ENCODE results near the gene SMAP2. TPM values are rescaled to one million over a fixed set of nuclear protein-coding genes. Genes with fewer than 3 reads are reported as not detected.

Gene SMAP2
- polyA plus RNA-seq, 3 donors = 20.3 to 25.2 (median 25.2) TPM

- peak in 7 of 11 donors; percentile 29 to 53 (median 38) for DNase-seq (ENCODE audit: extremely low read depth in 1 of 11, low read depth in 9 of 11, low spot score in 4 of 11)
Observed at GRCh38 chr1:40404670-40405462, 31.3 kb downstream of the SMAP2 start.

- DNase-seq (ENCODE audit: extremely low read depth in 1 of 11, low read depth in 9 of 11, low spot score in 4 of 11) = no peak
Observed at GRCh38 chr1:40405812-40406211, 32.3 kb downstream of the SMAP2 start.

- no peak for DNase-seq (ENCODE audit: extremely low read depth in 1 of 11, low read depth in 9 of 11, low spot score in 4 of 11)
Observed at GRCh38 chr1:40407453-40407852, 33.9 kb downstream of the SMAP2 start.

DNA sequence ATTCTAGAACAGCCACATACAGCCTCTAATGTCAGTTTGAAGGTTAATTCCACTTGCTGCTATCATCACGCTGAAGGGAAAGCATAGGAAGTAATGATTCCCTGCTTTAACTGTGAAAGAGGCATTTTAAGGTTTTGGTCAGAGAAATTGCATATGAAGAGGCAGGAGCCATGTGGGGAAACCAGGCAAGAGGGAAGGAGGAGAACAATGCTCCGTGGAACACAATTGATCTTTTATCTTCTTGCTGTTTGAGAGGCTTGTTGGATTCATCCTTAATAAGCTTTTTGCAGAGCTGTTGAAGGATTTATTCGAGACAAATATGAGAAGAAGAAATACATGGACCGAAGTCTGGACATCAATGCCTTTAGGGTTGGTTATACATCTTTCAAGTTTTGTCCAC, 35.9 kb downstream of the SMAP2 start:
- no peak for DNase-seq (ENCODE audit: extremely low read depth in 1 of 11, low read depth in 9 of 11, low spot score in 4 of 11)

DNA sequence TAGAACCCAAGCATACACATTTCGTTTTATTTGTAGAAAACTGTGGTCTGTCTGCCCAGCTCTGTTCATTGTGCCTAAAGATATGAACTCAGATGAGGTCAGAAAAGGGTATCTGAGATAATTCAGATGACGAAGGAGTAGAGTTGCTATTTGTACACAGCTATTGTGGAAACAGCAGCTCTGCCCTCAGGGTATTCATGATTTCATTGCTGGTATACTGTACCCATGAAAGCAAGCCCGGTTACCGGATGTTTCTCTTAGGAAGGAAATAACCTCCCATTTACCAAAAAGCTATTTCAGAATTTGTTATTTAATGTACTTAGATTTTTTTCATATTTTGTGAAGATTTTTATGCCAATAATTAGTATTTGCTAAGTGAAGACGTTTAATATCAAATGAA, 37.8 kb downstream of the SMAP2 start:
- peak in 1 of 11 donors; percentile 13 for DNase-seq (ENCODE audit: extremely low read depth in 1 of 11, low read depth in 9 of 11, low spot score in 4 of 11)

- no peak for DNase-seq (ENCODE audit: extremely low read depth in 1 of 11, low read depth in 9 of 11, low spot score in 4 of 11)
Observed at GRCh38 chr1:40411843-40412242, 38.3 kb downstream of the SMAP2 start.

DNA sequence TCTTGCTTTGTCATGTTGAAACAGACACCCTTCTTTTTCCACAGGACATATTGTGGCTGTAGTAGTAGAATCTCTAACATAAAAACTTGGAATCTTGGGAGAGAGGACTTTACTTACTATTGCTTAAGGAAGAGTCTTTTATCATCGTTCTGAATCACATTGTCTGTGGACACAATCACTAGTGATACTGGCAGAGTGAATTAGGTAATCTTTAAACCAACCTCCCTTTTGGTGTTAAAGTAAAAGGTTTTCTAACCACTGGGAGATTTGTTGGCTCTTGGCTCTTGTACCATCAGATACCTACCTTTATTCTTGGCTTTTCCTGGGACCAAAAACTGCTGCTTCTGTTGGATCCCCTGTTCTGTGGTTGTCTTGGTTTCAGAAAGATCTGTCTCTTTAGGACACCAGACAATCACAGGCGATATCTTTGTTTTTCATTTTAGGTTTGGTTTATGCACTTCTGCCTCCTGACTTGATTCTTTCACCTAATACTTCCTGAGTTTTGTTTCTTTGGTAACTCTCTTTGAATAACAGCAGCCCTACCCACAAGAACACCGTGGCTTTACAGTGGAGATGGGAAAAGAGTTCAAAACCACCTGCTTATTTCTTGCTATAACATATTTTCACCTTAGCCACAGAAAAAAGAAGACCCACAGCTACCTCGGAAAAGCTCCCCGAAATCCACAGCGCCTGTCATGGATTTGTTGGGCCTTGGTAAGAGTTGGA, 40.2 kb downstream of the SMAP2 start:
- no peak for DNase-seq (ENCODE audit: extremely low read depth in 1 of 11, low read depth in 9 of 11, low spot score in 4 of 11)

DNA sequence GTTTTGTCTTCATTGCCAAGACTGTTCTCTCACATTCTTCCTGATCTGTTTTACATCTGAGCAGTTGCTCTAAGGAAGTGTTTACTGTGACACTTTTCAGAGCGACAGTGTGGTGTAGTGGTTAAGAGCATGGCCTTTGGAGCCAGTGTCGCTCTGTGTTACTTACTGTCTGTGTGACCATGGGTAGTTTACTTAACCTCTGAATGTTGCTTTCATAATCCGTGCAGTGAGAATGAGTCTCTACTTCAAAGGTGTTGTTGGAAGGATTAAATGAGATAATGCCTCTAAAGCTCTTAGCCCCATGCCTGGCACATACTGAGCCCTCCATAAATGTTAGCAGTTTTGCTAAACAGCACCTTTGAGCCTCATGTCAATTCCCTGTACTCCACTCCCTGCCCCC, 40.8 kb downstream of the SMAP2 start:
- DNase-seq (ENCODE audit: extremely low read depth in 1 of 11, low read depth in 9 of 11, low spot score in 4 of 11) = no peak

GRCh38 chr1:40416709-40417108, 43.2 kb downstream of the SMAP2 start:
- no peak for DNase-seq (ENCODE audit: extremely low read depth in 1 of 11, low read depth in 9 of 11, low spot score in 4 of 11)

DNA sequence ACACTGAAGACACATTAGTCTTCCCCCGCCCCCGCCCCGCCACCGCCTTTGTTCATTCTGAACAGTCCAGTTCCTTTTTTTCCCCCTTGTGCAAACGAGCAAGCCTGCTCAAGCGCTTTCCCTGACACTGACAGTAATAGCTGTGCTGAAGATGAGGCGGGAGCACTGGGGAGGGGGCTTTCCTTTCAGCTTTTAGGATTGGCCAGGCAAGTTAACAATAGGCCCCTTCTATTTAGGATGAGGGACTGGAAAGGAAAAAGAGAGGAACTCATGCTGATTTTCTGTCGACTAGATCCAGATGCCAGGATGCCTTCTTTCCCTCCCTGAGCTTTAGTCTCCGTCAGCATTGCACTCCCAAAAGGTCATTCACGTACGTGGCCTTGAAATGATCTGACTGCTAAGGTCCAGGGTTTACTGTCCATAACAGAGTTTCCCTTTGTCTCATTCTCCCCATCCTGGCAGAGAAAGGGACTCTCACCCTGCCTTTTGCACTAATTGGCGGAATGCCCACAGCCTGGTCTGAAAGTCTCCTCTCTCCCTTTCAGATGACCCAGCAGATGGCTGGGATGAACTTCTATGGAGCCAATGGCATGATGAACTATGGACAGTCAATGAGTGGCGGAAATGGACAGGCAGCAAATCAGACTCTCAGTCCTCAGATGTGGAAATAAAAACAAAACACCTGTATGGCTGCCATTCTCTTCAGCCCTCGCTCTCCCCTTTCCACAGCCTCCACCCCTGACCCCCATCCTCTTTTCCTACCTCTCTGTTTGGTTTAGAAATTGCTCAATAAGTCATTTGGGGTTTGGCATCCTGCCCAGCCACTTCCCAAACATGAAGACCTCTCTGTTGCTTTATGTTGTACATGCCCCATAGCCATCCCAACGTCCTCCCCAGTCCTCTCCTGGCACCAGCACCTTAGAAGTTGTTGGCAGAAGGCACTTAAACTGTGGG, 48.2 kb downstream of the SMAP2 start:
- DNase-seq (ENCODE audit: extremely low read depth in 1 of 11, low read depth in 9 of 11, low spot score in 4 of 11) = no peak

GRCh38 chr1:40422630-40423263, 49.2 kb downstream of the SMAP2 start:
- no peak for DNase-seq (ENCODE audit: extremely low read depth in 1 of 11, low read depth in 9 of 11, low spot score in 4 of 11)

- DNase-seq (ENCODE audit: extremely low read depth in 1 of 11, low read depth in 9 of 11, low spot score in 4 of 11) = no peak
Observed at GRCh38 chr1:40423264-40423642, 49.7 kb downstream of the SMAP2 start.

DNA sequence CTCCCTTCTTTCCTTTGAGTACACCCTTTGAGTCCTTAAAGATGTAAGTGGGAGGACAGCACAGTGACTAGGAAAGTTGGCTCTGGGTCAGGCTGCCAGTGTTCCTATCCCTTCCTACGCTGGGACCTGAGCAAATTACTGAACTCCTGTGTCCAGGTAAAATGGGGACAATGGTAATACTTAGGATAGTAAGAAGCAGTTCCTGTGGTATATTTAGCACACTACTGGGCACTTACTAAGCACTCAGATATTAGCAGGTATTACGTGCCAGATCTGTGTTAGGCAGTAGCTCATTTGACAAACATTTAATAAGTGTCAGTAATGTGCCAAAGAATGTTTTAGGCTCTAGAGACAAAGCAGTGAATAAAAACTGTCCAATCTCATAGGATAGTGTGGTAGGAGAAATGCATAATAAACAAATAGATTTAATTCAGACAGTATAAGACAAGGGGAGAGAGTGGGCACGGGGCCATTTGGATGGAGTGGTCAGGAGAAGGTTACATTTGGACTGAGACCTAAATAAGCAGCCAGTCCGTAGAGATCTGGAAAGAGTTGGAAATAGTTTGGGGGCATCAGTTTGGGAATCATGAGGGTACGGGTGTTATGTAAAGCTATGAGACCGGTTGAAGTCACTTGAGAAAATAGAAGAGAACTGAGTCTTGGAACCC, 50.6 kb downstream of the SMAP2 start:
- no peak for DNase-seq (ENCODE audit: extremely low read depth in 1 of 11, low read depth in 9 of 11, low spot score in 4 of 11)

- no peak for DNase-seq (ENCODE audit: extremely low read depth in 1 of 11, low read depth in 9 of 11, low spot score in 4 of 11)
Observed at GRCh38 chr1:40425198-40425597, 51.7 kb downstream of the SMAP2 start.

DNA sequence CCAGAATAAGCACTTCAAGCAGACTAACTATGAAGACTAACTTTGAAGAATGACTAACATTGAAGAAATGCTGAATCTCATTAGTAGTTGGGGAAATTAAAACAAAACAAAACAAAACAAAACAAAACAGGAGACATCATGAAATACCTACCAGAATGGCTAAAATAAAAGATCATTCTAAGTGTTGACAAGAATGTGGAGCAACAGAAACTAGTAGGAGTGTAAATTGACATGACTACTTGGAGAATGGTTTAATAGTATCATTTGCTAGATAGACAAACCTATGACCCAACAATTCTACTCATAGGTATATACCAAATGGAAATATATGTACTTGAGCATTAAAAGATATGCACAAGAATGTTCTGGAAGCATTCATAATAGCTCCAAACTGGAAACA, 57.9 kb downstream of the SMAP2 start:
- DNase-seq (ENCODE audit: extremely low read depth in 1 of 11, low read depth in 9 of 11, low spot score in 4 of 11) = no peak

GRCh38 chr1:40432644-40433390, 59.3 kb downstream of the SMAP2 start:
- DNase-seq (ENCODE audit: extremely low read depth in 1 of 11, low read depth in 9 of 11, low spot score in 4 of 11) = no peak

DNA sequence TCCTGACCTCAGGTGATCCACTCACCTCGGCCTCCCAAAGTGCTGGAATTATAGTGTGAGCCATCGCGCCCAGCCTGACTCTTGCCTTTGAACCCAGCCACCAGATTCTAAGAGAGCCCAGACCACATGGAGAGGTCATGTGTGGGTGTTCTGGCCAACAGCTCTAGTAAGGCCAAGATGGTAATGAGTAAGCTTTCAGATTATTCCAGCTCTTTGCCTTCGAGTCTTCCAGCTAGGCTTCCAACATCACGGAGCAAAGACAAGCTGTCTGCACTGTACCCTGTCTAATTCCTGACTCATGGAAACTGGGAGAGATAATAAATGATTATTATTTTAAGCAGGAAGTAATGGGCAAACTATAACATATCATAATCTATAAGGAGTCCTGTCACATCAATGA, 61.9 kb downstream of the SMAP2 start:
- no peak for DNase-seq (ENCODE audit: extremely low read depth in 1 of 11, low read depth in 9 of 11, low spot score in 4 of 11)

DNA sequence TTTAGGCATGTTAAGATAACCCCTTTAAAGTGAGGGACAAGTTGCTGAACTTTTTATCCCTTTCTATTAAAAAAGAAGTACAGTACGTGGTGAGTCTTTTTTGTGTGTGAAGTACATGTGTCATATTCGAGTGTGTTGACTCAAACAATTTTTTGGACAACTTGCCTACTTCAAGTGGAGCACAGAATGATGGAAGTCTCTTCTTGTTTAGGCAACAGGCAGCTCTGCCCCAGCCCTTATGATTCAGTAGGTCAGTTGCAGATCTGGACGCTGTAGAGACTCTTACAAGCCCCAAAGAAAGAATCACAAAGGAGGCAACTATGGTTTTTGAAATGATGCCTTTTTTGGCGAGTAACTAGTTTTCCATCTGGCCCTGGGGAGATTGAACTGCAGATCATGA, 62.3 kb downstream of the SMAP2 start:
- no peak for DNase-seq (ENCODE audit: extremely low read depth in 1 of 11, low read depth in 9 of 11, low spot score in 4 of 11)
